IPS-15b (cell line): ENCODE measurements around the gene LDLRAP1.
A peak's percentile ranks its signal among the peaks of the same experiment; 100 is the strongest.

Source experiments
- H3K27me3 ChIP-seq: one replicate; pipeline ENCODE4 v1.6.1; 2013; ENCODE audit warnings: low read length; ENCODE audit not compliant: control insufficient read depth, insufficient read depth
- H3K36me3 ChIP-seq: one replicate; pipeline ENCODE4 v1.6.1; 2013; ENCODE audit warnings: low read length; ENCODE audit not compliant: control insufficient read depth, insufficient read depth
- H3K4me1 ChIP-seq: one replicate; pipeline ENCODE4 v1.6.1; 2013; ENCODE audit warnings: mild to moderate bottlenecking, low read length; ENCODE audit not compliant: control insufficient read depth, insufficient read depth
- H3K4me3 ChIP-seq: one replicate; pipeline ENCODE4 v1.5.1; 2013; ENCODE audit warnings: low read depth, low read length
- H3K9ac ChIP-seq: one replicate; pipeline ENCODE4 v1.6.1; 2013; ENCODE audit warnings: low read depth, mild to moderate bottlenecking, low read length
- H3K9me3 ChIP-seq: one replicate; pipeline ENCODE4 v1.6.1; 2013; ENCODE audit warnings: mild to moderate bottlenecking, low read length; ENCODE audit not compliant: control insufficient read depth, insufficient read depth

The LDLRAP1 gene

GRCh38 chr1:25618433-25618808 lies 75.0 kb downstream of the LDLRAP1 start:
- H3K4me1 ChIP-seq: peaks cover 11% of the 10 kb centered on the region
- no peaks in the 10 kb centered on the region for H3K9me3 ChIP-seq
- H3K27me3 ChIP-seq: peaks cover 27% of the 10 kb centered on the region
- H3K36me3 ChIP-seq: no peaks in the 10 kb centered on the region
- no peak overlapping the region for H3K9ac ChIP-seq
- peak overlapping the region; percentile 27 for H3K4me3 ChIP-seq
